Measurements from ENCODE around the gene PARP2. TPM values are rescaled to one million over a fixed set of nuclear protein-coding genes. Genes with fewer than 3 reads are reported as not detected.

PARP2 gene
- total and polyA plus RNA-seq, 9 of the 15 experiments (the other 6 are each of a cell fraction or from before 2014, with no cell fraction given), result 19.7 to 50.5 (median 29.9) TPM

DNA sequence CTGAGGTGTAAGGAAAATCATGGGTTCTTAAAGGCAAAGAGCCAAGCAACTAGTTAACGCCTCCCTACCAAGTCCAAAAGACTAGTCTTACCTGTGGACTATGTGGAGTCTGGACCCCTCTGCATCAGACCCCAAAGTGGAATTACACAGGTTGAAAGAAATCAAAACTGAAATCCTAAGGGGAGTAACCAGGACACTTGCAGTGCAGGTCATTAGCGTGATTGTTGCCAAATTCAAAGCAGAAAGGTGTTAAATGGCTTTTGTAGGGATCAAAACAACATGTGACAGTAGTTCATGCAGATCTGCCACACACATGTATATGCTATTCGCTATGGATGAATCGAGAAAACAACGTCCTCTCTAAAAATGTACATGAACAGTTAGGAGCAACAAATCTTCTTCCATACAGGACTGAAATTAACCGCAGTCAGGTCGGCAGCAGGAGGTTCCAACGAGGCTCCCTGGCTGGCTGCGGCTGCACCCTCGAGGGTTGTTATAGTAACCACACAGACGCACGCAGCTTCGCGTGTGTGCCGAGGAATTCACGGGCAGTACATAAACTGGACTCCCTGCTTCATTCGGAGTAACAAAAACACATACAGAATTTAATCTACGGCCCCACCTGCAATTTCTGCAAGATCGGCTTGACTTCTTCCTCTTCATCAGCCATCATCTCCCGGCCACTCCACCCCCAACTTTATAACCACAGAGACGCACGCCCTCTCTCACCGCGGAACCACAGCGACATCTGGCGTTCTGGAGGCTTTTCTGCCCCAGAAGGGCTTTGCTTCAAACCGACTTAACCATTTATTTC lies 38.0 kb upstream of the PARP2 start, which contains the start of gene TTC5 (continued):
- TF ChIP-seq ZNF197 (CRISPR knock-in tag; IDR thresholded peaks at IDR 0.05; ENCODE audit: low read depth) (no peak), ETV5 (CRISPR knock-in tag; IDR thresholded peaks at IDR 0.05; ENCODE audit: low read depth) (no peak), CCNT2 (IDR thresholded peaks at IDR 0.05; ENCODE audit: borderline replicate concordance, extremely low read depth, insufficient read length, low read depth, low read length) (no peak), SMAD3 (CRISPR knock-in tag; conservative IDR thresholded peaks at IDR 0.05) (no peak), RUNX1 (IDR thresholded peaks at IDR 0.05; ENCODE audit: low read depth) (no peak), KDM4B (IDR thresholded peaks at IDR 0.05; ENCODE audit: borderline replicate concordance in 2 of 2, low read depth in 1 of 2) (no peak), RBM22 (IDR thresholded peaks at IDR 0.05; ENCODE audit: low read depth, low read length, poor library complexity, severe bottlenecking) (no peak), NBN (IDR thresholded peaks at IDR 0.05; ENCODE audit: low read depth) (peak; percentile 81), CBX2 (IDR thresholded peaks at IDR 0.05; ENCODE audit: insufficient read depth, low read length, poor library complexity, severe bottlenecking) (no peak), HOXB6 (CRISPR knock-in tag; IDR thresholded peaks at IDR 0.05; ENCODE audit: borderline replicate concordance) (no peak), ZNF507 (tag; conservative IDR thresholded peaks at IDR 0.05) (no peak), KLF6 (CRISPR knock-in tag; IDR thresholded peaks at IDR 0.05; ENCODE audit: borderline replicate concordance) (no peak), SMC3 (conservative IDR thresholded peaks at IDR 0.05; ENCODE audit: insufficient read depth, low read depth, low read length) (peak; percentile 46; the same call in 1 of the 2 replicates), DIDO1 (tag; IDR thresholded peaks at IDR 0.05; ENCODE audit: low read depth) (0 out of 2 replicates have a peak, but pooled peaks have one; percentile 31), CREBBP (IDR thresholded peaks at IDR 0.05; ENCODE audit: low read depth, low read length) (no peak), BMI1 (IDR thresholded peaks at IDR 0.05; ENCODE audit: low read length) (no peak), ZSCAN29 (IDR thresholded peaks at IDR 0.05) (no peak), PRPF4 (IDR thresholded peaks at IDR 0.05; ENCODE audit: insufficient read depth, low read depth, low read length, poor library complexity, severe bottlenecking) (no peak), ZNF324 (CRISPR knock-in tag; IDR thresholded peaks at IDR 0.05) (no peak), SMARCA5 (IDR thresholded peaks at IDR 0.05) (no peak), RFX1 (IDR thresholded peaks at IDR 0.05) (peak; percentile 92), PTTG1 (tag; IDR thresholded peaks at IDR 0.05; ENCODE audit: low read depth) (no peak), EWSR1 (IDR thresholded peaks at IDR 0.05; ENCODE audit: borderline replicate concordance, low read depth, partially characterized antibody) (no peak), HLTF (IDR thresholded peaks at IDR 0.05) (no peak), TBP (optimal IDR thresholded peaks at IDR 0.05; ENCODE audit: low read depth, low read length) (no peak), KAT8 (IDR thresholded peaks at IDR 0.05; ENCODE audit: low read depth) (no peak)
- TF ChIP-seq, protein P1, sequence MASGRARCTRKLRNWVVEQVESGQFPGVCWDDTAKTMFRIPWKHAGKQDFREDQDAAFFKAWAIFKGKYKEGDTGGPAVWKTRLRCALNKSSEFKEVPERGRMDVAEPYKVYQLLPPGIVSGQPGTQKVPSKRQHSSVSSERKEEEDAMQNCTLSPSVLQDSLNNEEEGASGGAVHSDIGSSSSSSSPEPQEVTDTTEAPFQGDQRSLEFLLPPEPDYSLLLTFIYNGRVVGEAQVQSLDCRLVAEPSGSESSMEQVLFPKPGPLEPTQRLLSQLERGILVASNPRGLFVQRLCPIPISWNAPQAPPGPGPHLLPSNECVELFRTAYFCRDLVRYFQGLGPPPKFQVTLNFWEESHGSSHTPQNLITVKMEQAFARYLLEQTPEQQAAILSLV (tag; IDR thresholded peaks at IDR 0.05), result no peak
- TF ChIP-seq, protein P2, sequence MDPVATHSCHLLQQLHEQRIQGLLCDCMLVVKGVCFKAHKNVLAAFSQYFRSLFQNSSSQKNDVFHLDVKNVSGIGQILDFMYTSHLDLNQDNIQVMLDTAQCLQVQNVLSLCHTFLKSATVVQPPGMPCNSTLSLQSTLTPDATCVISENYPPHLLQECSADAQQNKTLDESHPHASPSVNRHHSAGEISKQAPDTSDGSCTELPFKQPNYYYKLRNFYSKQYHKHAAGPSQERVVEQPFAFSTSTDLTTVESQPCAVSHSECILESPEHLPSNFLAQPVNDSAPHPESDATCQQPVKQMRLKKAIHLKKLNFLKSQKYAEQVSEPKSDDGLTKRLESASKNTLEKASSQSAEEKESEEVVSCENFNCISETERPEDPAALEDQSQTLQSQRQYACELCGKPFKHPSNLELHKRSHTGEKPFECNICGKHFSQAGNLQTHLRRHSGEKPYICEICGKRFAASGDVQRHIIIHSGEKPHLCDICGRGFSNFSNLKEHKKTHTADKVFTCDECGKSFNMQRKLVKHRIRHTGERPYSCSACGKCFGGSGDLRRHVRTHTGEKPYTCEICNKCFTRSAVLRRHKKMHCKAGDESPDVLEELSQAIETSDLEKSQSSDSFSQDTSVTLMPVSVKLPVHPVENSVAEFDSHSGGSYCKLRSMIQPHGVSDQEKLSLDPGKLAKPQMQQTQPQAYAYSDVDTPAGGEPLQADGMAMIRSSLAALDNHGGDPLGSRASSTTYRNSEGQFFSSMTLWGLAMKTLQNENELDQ (CRISPR knock-in tag; IDR thresholded peaks at IDR 0.05; ENCODE audit: borderline replicate concordance), result no peak

Measured in K562 (cell line).